Vagina (tissue), 2 donors: ENCODE data around the gene SSTR5. TPM values are rescaled to one million over a fixed set of nuclear protein-coding genes. Genes with fewer than 3 reads are reported as not detected.

Experiments
- DNase-seq, 2 donors: peaks; one replicate each; pipeline ENCODE4 v3.0.0-alpha.2; 2017; ENCODE audit errors: extremely low spot score in 2 of 2
- H3K27ac ChIP-seq: fragments of 200-600 bp; sonication (generic); one replicate; pipeline ENCODE4 v1.5.1; 2019
- H3K27me3 ChIP-seq: fragments of 200-600 bp; sonication (generic); one replicate; pipeline ENCODE4 v1.5.1; 2019
- H3K36me3 ChIP-seq, 2 donors: fragments of 200-600 bp; sonication (generic); one replicate each; pipeline ENCODE4 v1.5.1; 2017 to 2019
- H3K4me1 ChIP-seq: fragments of 200-600 bp; sonication (generic); one replicate; pipeline ENCODE4 v1.5.1; 2019
- H3K4me3 ChIP-seq, 2 donors: fragments of 200-600 bp; sonication (generic); 1 replicate in 1 of 2; 2 replicates in 1 of 2; pipeline ENCODE4 v1.5.1; 2016 to 2019
- H3K9me3 ChIP-seq: fragments of 200-600 bp; sonication (generic); one replicate; pipeline ENCODE4 v1.5.1; 2019
- CTCF ChIP-seq, 3 experiments: fragments of 450-650 bp in 2 of 3; fragments of 200-600 bp in 1 of 3; sonication (generic) in 1 of 3; IDR thresholded peaks; one replicate each; pipeline ENCODE4 v1.5.1; 2017 to 2019; ENCODE audit warnings: antibody characterized with exemption in 3 of 3, mild to moderate bottlenecking in 2 of 3, moderate library complexity in 2 of 3
- POLR2A ChIP-seq, 2 donors: fragments of 450-650 bp; IDR thresholded peaks; one replicate each; pipeline ENCODE4 v1.6.1; 2017; ENCODE audit warnings: antibody characterized with exemption in 2 of 2, mild to moderate bottlenecking in 2 of 2, moderate library complexity in 2 of 2
- POLR2AphosphoS5 ChIP-seq, 2 donors: sonication (generic); formaldehyde crosslinking; IDR thresholded peaks; one replicate each; pipeline ENCODE4 v1.9.0; 2017; ENCODE audit warnings: antibody characterized with exemption in 2 of 2, mild to moderate bottlenecking in 2 of 2, low read depth in 1 of 2; ENCODE audit not compliant: insufficient read depth in 1 of 2
- intact Hi-C: fragments of 100-400 bp; cut with DNase I; formaldehyde crosslinking; loops from one replicate; pipeline ENCODE4 v1.15.1; 2023
- total RNA-seq: library from RNA; depleted of rRNA; stranded (reverse); fragments of >200 nt; gene quantifications from one replicate; pipeline ENCODE4 v1.2.3, GENCODE V29; 2016

SSTR5 gene
- total RNA-seq, 1 donor from 2014 or later: 0.98 TPM

- Histone ChIP-seq H3K36me3 (no peaks in the 10 kb centered on the region), H3K27ac (no peak overlapping the region), H3K9me3 (no peaks in the 10 kb centered on the region), H3K4me3 (no peak overlapping the region), H3K4me1 (peaks cover 11% of the 10 kb centered on the region), H3K27me3 (no peaks in the 10 kb centered on the region)
- intact Hi-C loops: no loop called here
- TF ChIP-seq POLR2AphosphoS5 (IDR thresholded peaks at IDR 0.05; ENCODE audit: insufficient read depth in 1 of 2, low read depth in 1 of 2): no peak
- TF ChIP-seq POLR2A (IDR thresholded peaks at IDR 0.05): no peak
- no peak for TF ChIP-seq CTCF (IDR thresholded peaks at IDR 0.05)
- DNase-seq: no peak
These were observed 27.9 kb upstream of the SSTR5 start for GRCh38 chr16:1044460-1045309.

DNA sequence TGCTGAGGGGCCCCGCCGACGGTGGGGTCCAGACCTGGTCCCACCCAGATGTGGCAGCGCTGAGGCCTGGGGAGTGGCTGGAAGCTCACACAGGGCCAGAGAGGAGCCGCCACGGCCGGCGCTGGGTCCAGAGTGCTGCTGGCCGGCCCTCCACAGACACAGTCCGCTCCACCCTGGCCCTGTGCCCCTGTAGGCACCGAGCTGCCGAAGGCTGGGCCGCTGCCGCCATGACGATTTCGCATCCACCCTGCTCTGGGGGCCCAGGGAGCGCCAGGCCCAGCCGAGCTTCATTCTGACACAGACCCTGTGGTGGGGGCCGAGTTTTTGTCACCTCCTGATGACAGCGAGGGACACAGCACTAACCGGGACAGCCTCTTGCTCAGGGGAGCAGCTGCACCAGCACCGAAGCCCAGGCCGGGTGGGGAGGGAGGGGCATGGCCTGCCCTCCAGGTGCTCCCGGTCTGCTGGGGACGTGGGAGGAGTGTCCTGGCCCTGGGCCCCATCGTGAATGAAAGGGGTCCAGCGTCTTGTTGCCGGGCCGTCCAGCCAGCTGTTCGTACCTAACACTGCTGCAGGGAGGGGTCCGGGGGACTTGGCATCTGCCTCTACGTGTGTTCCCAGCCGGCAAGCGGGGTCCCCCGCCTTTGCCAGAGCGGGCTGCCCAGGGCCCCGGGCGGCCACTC is 27.1 kb upstream of the SSTR5 start:
- intact Hi-C loops: no loop called here
- DNase-seq: no peak
- Histone ChIP-seq H3K4me1 (peaks cover 11% of the 10 kb centered on the region), H3K9me3 (no peaks in the 10 kb centered on the region), H3K27me3 (no peaks in the 10 kb centered on the region), H3K4me3 (no peak overlapping the region), H3K27ac (no peak overlapping the region), H3K36me3 (no peaks in the 10 kb centered on the region)
- TF ChIP-seq POLR2A (IDR thresholded peaks at IDR 0.05) (no peak), CTCF (IDR thresholded peaks at IDR 0.05) (no peak), POLR2AphosphoS5 (IDR thresholded peaks at IDR 0.05; ENCODE audit: insufficient read depth in 1 of 2, low read depth in 1 of 2) (no peak)

- intact Hi-C loops: no loop called here
- Histone ChIP-seq H3K27me3 (no peaks in the 10 kb centered on the region), H3K36me3 (no peaks in the 10 kb centered on the region), H3K4me3 (no peak overlapping the region), H3K27ac (no peak overlapping the region), H3K9me3 (no peaks in the 10 kb centered on the region), H3K4me1 (peaks cover 11% of the 10 kb centered on the region)
- TF ChIP-seq POLR2A (IDR thresholded peaks at IDR 0.05): no peak
- no peak for TF ChIP-seq CTCF (IDR thresholded peaks at IDR 0.05)
- no peak for TF ChIP-seq POLR2AphosphoS5 (IDR thresholded peaks at IDR 0.05; ENCODE audit: insufficient read depth in 1 of 2, low read depth in 1 of 2)
- DNase-seq: no peak
These were observed 26.3 kb upstream of the SSTR5 start for GRCh38 chr16:1045993-1046911.

DNA sequence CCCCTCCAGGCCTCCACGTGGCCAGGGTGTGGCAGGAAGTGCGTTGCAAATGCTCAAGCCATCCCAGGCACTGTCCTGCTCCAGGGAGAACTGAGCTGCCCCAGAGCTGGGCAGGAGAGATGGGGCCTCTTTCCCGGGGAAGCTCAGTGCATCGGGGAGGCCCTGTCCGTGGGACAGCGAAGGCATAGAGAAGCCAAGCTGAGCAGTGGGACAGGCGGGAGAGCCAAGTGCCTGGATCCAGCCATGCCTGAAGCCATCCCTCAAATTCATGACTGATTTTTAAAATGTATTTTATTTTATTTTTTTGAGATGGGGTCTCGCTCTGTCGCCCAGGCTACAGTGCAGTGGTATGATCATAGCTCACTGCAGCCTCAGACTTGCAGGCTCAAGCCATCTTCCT is 25.4 kb upstream of the SSTR5 start:
- intact Hi-C loops: no loop called here

More for the DNA sequence above, 25.4 kb upstream of the SSTR5 start:
- no peak overlapping the region for H3K27ac ChIP-seq
- H3K4me3 ChIP-seq: no peak overlapping the region
- TF ChIP-seq CTCF (IDR thresholded peaks at IDR 0.05) (no peak), POLR2A (IDR thresholded peaks at IDR 0.05) (no peak), POLR2AphosphoS5 (IDR thresholded peaks at IDR 0.05; ENCODE audit: insufficient read depth in 1 of 2, low read depth in 1 of 2) (no peak)
- H3K27me3 ChIP-seq: no peaks in the 10 kb centered on the region
- H3K4me1 ChIP-seq: peaks cover 11% of the 10 kb centered on the region
- no peaks in the 10 kb centered on the region for H3K9me3 ChIP-seq
- no peaks in the 10 kb centered on the region for H3K36me3 ChIP-seq
- no peak for DNase-seq
